Measurements from ENCODE around the gene CYP21A2.
A peak's percentile ranks its signal among the peaks of the same experiment; 100 is the strongest.

Gene CYP21A2

DNA sequence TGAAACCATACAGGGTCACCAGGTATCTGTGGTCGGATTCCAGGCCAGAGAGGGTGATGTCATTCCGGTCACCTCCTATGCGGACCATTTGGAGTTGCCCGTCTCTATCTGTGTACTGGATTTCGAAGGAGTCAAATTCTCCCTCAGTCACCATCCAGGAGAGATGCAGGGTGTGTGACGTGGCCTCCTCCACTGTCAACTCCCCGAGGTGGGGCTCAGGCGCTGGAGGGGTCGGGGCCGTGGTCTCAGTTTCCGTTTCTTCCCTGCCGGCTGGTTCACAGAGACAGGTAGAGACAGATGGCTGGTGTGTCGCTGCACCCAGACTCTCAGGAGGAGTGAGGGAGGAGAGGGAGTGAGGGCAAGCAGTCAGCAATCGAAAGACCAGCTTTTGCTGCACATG is 30.7 kb downstream of the CYP21A2 start:
- Histone ChIP-seq H3K27me3 (no peaks in the 10 kb centered on the region), H3K36me3 (peaks cover 38 to 86% (median 75%) of the 10 kb centered on the region in 3 donors), H3K4me3 (no peak overlapping the region), H3K9me3 (no peaks in the 10 kb centered on the region), H3K4me1 (no peaks in the 10 kb centered on the region), H3K27ac (no peak overlapping the region)
- intact Hi-C loops (cut with DNase I; ENCODE audit: low total_unique reads), result no loop called here
- no peak for DNase-seq
- TF ChIP-seq, protein P1, sequence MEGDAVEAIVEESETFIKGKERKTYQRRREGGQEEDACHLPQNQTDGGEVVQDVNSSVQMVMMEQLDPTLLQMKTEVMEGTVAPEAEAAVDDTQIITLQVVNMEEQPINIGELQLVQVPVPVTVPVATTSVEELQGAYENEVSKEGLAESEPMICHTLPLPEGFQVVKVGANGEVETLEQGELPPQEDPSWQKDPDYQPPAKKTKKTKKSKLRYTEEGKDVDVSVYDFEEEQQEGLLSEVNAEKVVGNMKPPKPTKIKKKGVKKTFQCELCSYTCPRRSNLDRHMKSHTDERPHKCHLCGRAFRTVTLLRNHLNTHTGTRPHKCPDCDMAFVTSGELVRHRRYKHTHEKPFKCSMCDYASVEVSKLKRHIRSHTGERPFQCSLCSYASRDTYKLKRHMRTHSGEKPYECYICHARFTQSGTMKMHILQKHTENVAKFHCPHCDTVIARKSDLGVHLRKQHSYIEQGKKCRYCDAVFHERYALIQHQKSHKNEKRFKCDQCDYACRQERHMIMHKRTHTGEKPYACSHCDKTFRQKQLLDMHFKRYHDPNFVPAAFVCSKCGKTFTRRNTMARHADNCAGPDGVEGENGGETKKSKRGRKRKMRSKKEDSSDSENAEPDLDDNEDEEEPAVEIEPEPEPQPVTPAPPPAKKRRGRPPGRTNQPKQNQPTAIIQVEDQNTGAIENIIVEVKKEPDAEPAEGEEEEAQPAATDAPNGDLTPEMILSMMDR (IDR thresholded peaks at IDR 0.05), result no peak

DNA sequence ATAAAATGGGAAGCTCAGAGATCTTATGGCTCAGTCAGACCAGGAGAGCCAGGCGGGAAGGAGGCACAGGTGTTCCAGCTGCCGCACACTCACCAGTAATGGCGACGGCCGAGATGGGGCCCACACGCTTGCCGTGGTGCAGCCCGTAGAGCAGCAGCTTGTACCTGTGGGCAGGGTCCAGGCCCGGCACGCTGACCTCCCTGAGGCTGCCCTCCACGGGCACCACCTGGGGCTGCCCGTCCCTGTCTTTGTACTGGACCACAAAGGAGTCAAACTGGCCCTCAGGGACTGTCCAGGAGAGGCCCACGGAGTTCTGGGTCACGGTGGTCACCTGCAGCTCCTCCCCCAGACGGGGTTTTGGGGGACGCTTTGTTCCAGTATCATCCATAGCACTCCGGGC is 31.2 kb downstream of the CYP21A2 start:
- peaks cover 32 to 86% (median 69%) of the 10 kb centered on the region in 3 donors for H3K36me3 ChIP-seq

DNA sequence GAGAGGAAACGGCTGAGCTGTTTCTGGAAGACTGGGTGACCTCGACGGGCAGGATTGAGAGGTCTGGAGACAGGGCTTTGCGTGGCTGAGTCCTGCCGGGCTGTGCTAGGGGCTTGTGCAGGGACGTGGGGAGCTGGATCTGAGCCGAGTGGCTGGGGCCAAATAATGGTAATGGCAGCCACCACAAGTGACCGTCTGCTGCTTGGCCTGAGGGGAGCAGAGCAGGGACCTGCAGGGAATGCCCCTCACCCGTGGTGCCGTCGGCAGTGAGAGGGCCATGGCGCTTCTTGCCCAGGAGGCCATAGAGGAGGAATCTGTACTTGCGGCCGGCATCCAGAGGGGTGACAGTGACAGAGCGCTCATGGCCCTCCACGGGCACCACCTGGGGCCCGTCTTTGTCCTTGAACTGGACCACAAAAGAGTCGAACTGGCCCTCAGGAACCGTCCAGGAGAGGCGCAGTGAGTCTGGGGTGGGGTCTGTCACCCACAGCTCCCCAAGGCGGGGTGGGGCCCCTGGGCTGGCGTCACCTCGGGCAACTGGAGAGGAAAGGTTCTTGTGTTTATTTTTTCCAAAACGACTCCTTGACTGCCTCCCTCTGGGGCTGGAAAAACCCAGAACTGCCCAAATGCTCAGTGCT is 31.8 kb downstream of the CYP21A2 start:
- Histone ChIP-seq H3K36me3 (peaks cover 26 to 82% (median 65%) of the 10 kb centered on the region in 3 donors), H3K27me3 (no peaks in the 10 kb centered on the region), H3K27ac (peak overlapping the region; percentile 28 to 52), H3K4me3 (no peak overlapping the region), H3K9me3 (no peaks in the 10 kb centered on the region), H3K4me1 (no peaks in the 10 kb centered on the region)
- intact Hi-C loops (cut with DNase I; ENCODE audit: low total_unique reads), result no loop called here
- no peak for DNase-seq
- TF ChIP-seq, protein P1 (IDR thresholded peaks at IDR 0.05), result no peak

More for the DNA sequence above, 31.2 kb downstream of the CYP21A2 start:
- Histone ChIP-seq H3K27me3 (no peaks in the 10 kb centered on the region), H3K27ac (no peak overlapping the region), H3K4me1 (no peaks in the 10 kb centered on the region), H3K9me3 (no peaks in the 10 kb centered on the region), H3K4me3 (no peak overlapping the region)
- DNase-seq, result no peak
- TF ChIP-seq, protein P1 (IDR thresholded peaks at IDR 0.05), result no peak
- intact Hi-C loops (cut with DNase I; ENCODE audit: low total_unique reads), result no loop called here

DNA sequence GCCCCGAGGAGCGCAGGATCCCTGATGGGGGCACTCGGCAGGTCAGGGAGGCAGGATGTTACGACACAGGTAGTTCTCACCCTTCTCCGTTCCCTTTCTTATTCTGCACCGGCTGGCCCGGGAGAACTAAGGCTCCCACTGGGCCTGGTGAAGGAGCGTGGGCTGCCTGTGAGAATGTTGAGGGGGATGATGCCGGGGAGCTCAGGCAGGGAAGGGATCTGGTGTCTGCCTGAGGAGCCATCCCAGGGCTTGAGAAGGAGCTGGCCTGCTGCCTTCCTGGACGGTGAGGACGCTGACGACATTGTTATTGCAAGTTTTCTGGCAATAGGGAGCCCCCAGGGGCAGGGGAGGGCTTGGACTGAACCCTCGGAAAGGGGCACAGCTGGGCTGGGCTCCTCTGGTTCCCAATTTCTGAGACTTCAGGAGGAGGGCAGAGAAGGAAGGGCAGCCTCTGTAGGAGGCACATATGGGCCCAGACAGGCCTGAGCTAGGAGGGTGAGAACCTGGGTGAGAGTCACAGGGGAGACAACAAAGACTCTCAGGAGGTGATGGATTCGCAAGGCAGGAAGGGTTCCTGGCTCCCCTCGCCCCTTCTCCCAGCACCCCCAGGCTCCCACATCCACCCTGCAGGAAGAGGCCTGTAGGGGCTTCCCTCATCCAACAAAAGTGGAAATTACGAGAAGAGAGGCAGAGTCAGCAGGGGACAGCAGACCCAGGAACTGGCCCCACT is 32.8 kb downstream of the CYP21A2 start:
- H3K36me3 ChIP-seq, result peaks cover 24 to 80% (median 67%) of the 10 kb centered on the region in 3 donors
- peak overlapping the region; percentile 28 to 52 for H3K27ac ChIP-seq

DNA sequence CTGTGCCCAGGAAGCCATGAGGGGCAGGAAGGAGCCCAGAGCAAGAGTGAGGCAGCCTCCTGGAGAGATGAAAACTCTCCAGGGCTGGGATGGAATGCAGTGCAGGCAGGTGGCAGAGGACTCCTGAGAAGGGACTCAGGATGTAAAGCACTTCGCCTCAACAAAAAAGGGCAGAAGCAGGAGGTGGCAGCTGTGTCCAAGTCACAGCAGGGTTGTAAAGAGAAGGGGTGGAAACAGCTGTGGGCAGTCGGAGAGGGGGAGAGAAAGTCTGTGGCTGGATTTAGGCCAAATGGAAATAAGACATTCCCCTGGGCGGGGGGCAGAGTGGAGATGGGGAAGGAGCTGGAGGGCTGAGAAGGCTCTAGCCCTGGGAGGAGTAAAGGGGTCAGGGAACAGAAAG is 34.9 kb downstream of the CYP21A2 start:
- Histone ChIP-seq H3K4me1 (no peaks in the 10 kb centered on the region), H3K27ac (no peak overlapping the region), H3K27me3 (no peaks in the 10 kb centered on the region), H3K4me3 (no peak overlapping the region), H3K9me3 (no peaks in the 10 kb centered on the region), H3K36me3 (peaks cover 28 to 73% (median 59%) of the 10 kb centered on the region in 3 donors)
- intact Hi-C loops (cut with DNase I; ENCODE audit: low total_unique reads), result no loop called here
- TF ChIP-seq, protein P1 (IDR thresholded peaks at IDR 0.05), result no peak
- no peak for DNase-seq

More for the DNA sequence above, 32.8 kb downstream of the CYP21A2 start:
- H3K27me3 ChIP-seq, result no peaks in the 10 kb centered on the region
- no peaks in the 10 kb centered on the region for H3K9me3 ChIP-seq
- intact Hi-C loops (cut with DNase I; ENCODE audit: low total_unique reads), result no loop called here
- no peaks in the 10 kb centered on the region for H3K4me1 ChIP-seq
- TF ChIP-seq, protein P1 (IDR thresholded peaks at IDR 0.05), result no peak
- no peak overlapping the region for H3K4me3 ChIP-seq
- DNase-seq, result peak; percentile 78 to 85

Data from tibial artery (tissue), 4 donors.